A549 (cell line): ENCODE data around the gene PPP1R13L.

Experiments
- CHD2 ChIP-seq: fragments of 150-350 bp; IDR thresholded peaks from 2 replicates; pipeline ENCODE4 v1.6.1; 2014; ENCODE audit warnings: low read length; ENCODE audit not compliant: partially characterized antibody
- EP300 ChIP-seq, 2 experiments: fragments of >200 bp; sonication (Bioruptor Twin); formaldehyde crosslinking; IDR thresholded peaks; 2 replicates in 1 of 2; 3 replicates in 1 of 2; pipeline ENCODE4 v1.6.1; 2016 to 2017
- FOXS1 ChIP-seq: fragments of 250-450 bp; sonication (Bioruptor Pico); IDR thresholded peaks from 2 replicates; pipeline ENCODE4 v1.5.0; 2020; ENCODE audit warnings: mild to moderate bottlenecking, moderate library complexity
- HDAC2 ChIP-seq: fragments of 200-600 bp; sonication (generic); IDR thresholded peaks from 2 replicates; pipeline ENCODE4 v1.6.1; 2016
- JUN ChIP-seq, 2 experiments: fragments of >200 bp; sonication (Bioruptor Twin); formaldehyde crosslinking; IDR thresholded peaks; 2 replicates in 1 of 2; 3 replicates in 1 of 2; pipeline ENCODE4 v1.6.1; 2016 to 2017
- NPAS2 ChIP-seq: fragments of 250-450 bp; sonication (Bioruptor Pico); IDR thresholded peaks from 2 replicates; pipeline ENCODE4 v1.8.0; 2022; ENCODE audit warnings: mild to moderate bottlenecking, moderate library complexity, borderline replicate concordance
- NR3C1 ChIP-seq: fragments of >200 bp; sonication (Bioruptor Twin); formaldehyde crosslinking; IDR thresholded peaks from 3 replicates; pipeline ENCODE4 v1.6.1; 2017
- PBX3 ChIP-seq: IDR thresholded peaks from 2 replicates; pipeline ENCODE4 v1.6.1; 2012
- POLR2A ChIP-seq: IDR thresholded peaks from 2 replicates; pipeline ENCODE4 v1.6.1; 2012; ENCODE audit warnings: mild to moderate bottlenecking, low read length
- SREBF2 ChIP-seq: fragments of 450-650 bp; IDR thresholded peaks from 2 replicates; pipeline ENCODE4 v1.6.1; 2014; ENCODE audit warnings: mild to moderate bottlenecking, moderate library complexity
- ZSCAN20 ChIP-seq: fragments of 250-450 bp; sonication (Bioruptor Pico); IDR thresholded peaks from 2 replicates; pipeline ENCODE4 v1.8.0; 2022; ENCODE audit warnings: mild to moderate bottlenecking, moderate library complexity
- TF ChIP-seq, protein P1 (sequence below): fragments of >200 bp; sonication (Bioruptor Twin); formaldehyde crosslinking; IDR thresholded peaks from 3 replicates; pipeline ENCODE4 v1.5.1; 2016
- TF ChIP-seq, protein P2 (sequence below): IDR thresholded peaks from 2 replicates; pipeline ENCODE4 v1.6.1; 2012; ENCODE audit warnings: low read depth, borderline replicate concordance

GRCh38 chr19:45333609-45334303, 71.1 kb downstream of the PPP1R13L start:
- TF ChIP-seq, protein P1, sequence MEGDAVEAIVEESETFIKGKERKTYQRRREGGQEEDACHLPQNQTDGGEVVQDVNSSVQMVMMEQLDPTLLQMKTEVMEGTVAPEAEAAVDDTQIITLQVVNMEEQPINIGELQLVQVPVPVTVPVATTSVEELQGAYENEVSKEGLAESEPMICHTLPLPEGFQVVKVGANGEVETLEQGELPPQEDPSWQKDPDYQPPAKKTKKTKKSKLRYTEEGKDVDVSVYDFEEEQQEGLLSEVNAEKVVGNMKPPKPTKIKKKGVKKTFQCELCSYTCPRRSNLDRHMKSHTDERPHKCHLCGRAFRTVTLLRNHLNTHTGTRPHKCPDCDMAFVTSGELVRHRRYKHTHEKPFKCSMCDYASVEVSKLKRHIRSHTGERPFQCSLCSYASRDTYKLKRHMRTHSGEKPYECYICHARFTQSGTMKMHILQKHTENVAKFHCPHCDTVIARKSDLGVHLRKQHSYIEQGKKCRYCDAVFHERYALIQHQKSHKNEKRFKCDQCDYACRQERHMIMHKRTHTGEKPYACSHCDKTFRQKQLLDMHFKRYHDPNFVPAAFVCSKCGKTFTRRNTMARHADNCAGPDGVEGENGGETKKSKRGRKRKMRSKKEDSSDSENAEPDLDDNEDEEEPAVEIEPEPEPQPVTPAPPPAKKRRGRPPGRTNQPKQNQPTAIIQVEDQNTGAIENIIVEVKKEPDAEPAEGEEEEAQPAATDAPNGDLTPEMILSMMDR, result no peak
- no peak for TF ChIP-seq CHD2
- no peak for TF ChIP-seq EP300 (IDR thresholded peaks at IDR 0.05)
- no peak for TF ChIP-seq PBX3
- no peak for TF ChIP-seq FOXS1 (CRISPR knock-in tag)
- TF ChIP-seq SREBF2, result no peak
- no peak for TF ChIP-seq ZSCAN20 (CRISPR knock-in tag)
- no peak for TF ChIP-seq JUN (IDR thresholded peaks at IDR 0.05)
- TF ChIP-seq, protein P2, sequence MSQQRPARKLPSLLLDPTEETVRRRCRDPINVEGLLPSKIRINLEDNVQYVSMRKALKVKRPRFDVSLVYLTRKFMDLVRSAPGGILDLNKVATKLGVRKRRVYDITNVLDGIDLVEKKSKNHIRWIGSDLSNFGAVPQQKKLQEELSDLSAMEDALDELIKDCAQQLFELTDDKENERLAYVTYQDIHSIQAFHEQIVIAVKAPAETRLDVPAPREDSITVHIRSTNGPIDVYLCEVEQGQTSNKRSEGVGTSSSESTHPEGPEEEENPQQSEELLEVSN, result no peak
- TF ChIP-seq NR3C1, result no peak
- no peak for TF ChIP-seq NPAS2
- TF ChIP-seq POLR2A, result no peak
- TF ChIP-seq HDAC2, result no peak
